Subcutaneous adipose tissue (tissue), 4 donors: ENCODE data around the gene CHCHD3. TPM values are rescaled to one million over a fixed set of nuclear protein-coding genes. Genes with fewer than 3 reads are reported as not detected.

Experiments
- total RNA-seq, 4 donors: library from RNA; depleted of rRNA; stranded (reverse); fragments of >200 nt; gene quantifications; one replicate each; pipeline ENCODE4 v1.1.0, GENCODE V29; 2016
- TF ChIP-seq, protein P1 (sequence below): fragments of 450-650 bp; IDR thresholded peaks from one replicate; pipeline ENCODE4 v1.5.1; 2016; ENCODE audit warnings: low read depth, mild to moderate bottlenecking, control low read depth, antibody characterized with exemption, moderate library complexity

CHCHD3 gene
- total RNA-seq, 4 donors from 2014 or later, result 44.9 to 69.7 (median 55.8) TPM

DNA sequence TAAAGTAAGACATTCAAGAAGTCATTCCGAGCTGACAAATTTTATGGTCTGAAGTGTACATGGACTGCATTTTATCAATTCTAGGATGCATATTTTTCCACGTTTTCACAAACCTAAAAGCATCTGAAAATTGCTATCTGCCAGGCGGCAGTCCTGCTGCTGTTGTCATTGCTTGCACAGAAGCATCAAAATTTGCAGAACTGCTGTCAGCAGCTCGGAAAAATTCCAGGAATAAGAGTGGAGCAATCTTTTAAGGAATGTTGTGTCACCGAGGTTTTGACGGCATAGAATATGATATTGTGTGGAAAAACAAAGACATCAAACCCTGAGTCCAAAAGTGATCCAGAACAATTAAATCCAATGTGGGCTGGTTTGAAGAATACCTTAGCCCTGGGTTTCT lies 61.4 kb downstream of the CHCHD3 start:
- TF ChIP-seq, protein P1, sequence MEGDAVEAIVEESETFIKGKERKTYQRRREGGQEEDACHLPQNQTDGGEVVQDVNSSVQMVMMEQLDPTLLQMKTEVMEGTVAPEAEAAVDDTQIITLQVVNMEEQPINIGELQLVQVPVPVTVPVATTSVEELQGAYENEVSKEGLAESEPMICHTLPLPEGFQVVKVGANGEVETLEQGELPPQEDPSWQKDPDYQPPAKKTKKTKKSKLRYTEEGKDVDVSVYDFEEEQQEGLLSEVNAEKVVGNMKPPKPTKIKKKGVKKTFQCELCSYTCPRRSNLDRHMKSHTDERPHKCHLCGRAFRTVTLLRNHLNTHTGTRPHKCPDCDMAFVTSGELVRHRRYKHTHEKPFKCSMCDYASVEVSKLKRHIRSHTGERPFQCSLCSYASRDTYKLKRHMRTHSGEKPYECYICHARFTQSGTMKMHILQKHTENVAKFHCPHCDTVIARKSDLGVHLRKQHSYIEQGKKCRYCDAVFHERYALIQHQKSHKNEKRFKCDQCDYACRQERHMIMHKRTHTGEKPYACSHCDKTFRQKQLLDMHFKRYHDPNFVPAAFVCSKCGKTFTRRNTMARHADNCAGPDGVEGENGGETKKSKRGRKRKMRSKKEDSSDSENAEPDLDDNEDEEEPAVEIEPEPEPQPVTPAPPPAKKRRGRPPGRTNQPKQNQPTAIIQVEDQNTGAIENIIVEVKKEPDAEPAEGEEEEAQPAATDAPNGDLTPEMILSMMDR, result no peak

DNA sequence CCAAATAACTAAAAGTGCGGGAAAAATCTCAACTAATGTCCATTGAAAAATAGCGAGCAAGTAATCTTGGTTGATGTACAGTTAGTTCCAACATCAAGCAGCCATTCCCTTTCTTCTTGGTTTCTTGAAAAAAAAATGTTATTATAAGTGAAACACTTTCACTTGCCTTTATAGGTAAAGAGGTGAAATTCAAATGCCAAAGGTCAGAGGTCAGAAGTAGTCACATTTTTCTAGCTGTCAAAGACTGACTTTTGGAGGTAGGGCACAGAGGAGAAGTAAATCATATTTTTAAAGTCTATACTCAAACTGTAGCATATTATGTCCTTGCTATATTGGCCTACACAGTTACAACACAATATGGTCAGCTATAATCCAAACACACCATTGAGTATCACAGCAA lies 62.3 kb downstream of the CHCHD3 start:
- TF ChIP-seq, protein P1, result no peak

DNA sequence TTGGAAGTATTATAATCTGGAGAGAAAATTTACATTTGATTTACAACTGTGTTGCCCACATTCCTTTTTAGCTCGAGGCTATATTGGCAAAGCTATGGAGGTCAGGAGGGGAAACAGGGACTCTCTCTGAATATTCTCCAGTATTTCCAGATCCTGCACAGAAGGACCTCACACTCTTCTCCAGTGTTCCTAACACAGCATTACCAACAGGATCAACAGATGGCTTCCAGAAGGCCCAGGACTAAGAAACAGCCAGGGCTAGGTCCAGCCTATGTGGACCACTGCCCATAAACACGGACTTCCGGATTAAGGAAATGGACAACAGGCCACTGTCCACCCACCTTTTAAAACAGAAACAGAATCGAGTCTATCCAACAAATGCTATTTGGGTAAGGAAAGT lies 65.3 kb downstream of the CHCHD3 start:
- TF ChIP-seq, protein P1, result no peak

DNA sequence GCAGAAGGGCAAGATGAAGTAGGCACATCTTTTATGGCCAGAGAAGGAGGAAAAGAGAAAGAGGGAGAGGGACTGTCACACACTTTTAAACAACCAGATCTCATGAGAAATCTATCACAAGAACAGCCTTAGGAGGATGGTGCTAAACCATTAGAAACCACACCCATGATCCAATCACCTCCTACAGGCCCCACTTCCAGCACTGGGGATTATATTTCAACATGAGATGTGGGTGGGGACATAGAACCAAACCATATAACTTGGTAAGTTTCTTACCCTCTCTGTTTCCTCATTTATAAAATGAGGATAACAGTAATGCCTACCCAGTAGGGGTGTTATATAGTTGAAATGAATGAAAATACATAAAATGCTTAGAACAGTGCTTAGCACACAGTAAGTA lies 66.0 kb downstream of the CHCHD3 start:
- TF ChIP-seq, protein P1, result no peak

DNA sequence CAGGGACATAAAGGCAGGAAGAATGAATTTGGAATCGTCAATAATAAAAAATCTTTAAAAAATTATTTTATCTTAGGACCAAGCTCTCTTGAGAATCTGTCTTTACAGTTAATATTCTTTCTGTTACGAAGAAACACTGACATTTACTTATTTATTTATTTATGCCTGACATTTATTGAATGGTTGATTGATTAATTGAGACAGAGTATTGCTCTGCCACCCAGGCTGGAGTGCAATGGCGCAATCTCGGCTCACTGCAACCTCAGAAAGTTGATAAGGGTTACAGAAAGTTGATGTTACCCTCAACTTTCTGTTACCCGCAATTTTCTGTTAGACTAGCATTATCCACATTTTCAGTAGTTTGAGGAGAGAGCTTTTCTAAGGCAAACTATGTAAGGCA lies 70.1 kb downstream of the CHCHD3 start:
- TF ChIP-seq, protein P1, result no peak

DNA sequence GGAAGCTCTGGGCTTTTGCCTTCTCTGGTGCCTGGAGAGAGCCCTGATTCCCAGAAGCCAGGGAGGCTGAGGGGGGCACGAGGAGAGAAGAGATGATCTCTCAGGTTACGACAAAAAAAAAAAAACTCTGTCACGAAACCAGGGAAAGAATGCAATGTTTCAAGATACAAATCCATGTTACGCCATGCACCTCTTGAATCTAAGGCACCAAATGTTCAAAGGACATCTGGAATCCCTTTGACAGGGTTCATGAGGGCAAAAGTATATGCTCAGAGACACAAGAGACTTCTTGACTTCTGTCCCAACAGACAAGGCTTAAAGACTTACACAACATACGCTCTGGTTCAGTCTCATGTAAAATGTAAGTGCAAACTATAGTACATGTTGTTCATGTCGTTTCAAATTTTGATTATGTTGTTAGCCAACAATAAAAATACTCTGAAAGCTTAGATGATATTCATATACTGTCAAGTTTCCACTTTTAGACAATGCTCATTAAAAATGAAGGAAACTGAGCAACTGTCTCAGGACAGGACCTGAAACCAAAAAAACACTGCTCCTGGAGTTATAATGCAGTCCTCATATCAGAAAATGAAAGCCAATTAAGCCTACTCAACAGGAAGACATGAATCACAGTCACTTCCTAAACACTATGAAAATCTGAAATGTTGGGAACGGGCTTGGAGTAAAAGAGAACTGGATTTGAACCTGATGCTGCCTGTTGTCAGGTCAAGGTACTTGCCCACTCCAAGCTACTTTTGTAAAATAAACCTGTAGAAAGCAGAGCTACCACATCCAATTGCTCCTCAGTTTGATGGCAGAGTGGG lies 72.3 kb downstream of the CHCHD3 start:
- TF ChIP-seq, protein P1, result no peak

DNA sequence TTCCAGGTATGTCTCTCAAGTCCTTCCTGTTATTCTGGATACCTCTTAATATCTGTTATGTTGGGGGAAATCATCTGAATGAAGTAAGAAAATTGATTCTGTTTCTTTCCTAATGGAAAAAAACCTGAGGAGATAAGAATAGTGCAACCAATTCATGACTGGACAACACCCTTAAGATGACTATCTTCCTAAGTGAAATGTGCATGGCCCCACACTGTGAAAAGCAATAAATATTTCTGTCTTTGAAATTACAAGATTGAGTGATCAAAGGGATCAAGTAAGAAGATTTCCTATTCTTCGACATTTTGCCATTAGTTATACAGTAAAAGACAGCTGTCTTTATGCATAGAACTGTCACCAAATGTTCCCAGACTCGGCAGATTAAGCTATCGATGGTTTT lies 73.9 kb downstream of the CHCHD3 start:
- TF ChIP-seq, protein P1, result no peak
